Measurements from ENCODE around the gene C14orf180.
A peak's percentile ranks its signal among the peaks of the same experiment; 100 is the strongest.

The C14orf180 gene

GRCh38 chr14:104553166-104554087, 26.1 kb upstream of the C14orf180 start:
- Histone ChIP-seq H3K27me3 (ENCODE audit: insufficient read depth, poor library complexity, severe bottlenecking) (peaks cover 73% of the 10 kb centered on the region), H3K4me3 (ENCODE audit: severe bottlenecking) (no peak overlapping the region), H3K36me3 (ENCODE audit: low read depth) (no peaks in the 10 kb centered on the region), H3K4me1 (ENCODE audit: insufficient read depth, poor library complexity, severe bottlenecking) (no peaks in the 10 kb centered on the region), H3K9me3 (ENCODE audit: severe bottlenecking) (no peaks in the 10 kb centered on the region), H3K27ac (ENCODE audit: poor library complexity, severe bottlenecking) (no peak overlapping the region)
- TF ChIP-seq, protein P1, sequence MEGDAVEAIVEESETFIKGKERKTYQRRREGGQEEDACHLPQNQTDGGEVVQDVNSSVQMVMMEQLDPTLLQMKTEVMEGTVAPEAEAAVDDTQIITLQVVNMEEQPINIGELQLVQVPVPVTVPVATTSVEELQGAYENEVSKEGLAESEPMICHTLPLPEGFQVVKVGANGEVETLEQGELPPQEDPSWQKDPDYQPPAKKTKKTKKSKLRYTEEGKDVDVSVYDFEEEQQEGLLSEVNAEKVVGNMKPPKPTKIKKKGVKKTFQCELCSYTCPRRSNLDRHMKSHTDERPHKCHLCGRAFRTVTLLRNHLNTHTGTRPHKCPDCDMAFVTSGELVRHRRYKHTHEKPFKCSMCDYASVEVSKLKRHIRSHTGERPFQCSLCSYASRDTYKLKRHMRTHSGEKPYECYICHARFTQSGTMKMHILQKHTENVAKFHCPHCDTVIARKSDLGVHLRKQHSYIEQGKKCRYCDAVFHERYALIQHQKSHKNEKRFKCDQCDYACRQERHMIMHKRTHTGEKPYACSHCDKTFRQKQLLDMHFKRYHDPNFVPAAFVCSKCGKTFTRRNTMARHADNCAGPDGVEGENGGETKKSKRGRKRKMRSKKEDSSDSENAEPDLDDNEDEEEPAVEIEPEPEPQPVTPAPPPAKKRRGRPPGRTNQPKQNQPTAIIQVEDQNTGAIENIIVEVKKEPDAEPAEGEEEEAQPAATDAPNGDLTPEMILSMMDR (IDR thresholded peaks at IDR 0.05; ENCODE audit: poor library complexity, severe bottlenecking) = no peak
- ATAC-seq (ENCODE audit: low read depth) (no peak; the same call in 2 of the 3 replicates), DNase-seq (ENCODE audit: low spot score) (peak; percentile 51)

GRCh38 chr14:104554088-104554607, 25.4 kb upstream of the C14orf180 start:
- H3K27me3 ChIP-seq (ENCODE audit: insufficient read depth, poor library complexity, severe bottlenecking) = peaks cover 72% of the 10 kb centered on the region
- H3K4me1 ChIP-seq (ENCODE audit: insufficient read depth, poor library complexity, severe bottlenecking) = no peaks in the 10 kb centered on the region
- no peaks in the 10 kb centered on the region for H3K9me3 ChIP-seq (ENCODE audit: severe bottlenecking)
- ATAC-seq (ENCODE audit: low read depth) = no peak
- H3K4me3 ChIP-seq (ENCODE audit: severe bottlenecking) = no peak overlapping the region
- H3K27ac ChIP-seq (ENCODE audit: poor library complexity, severe bottlenecking) = no peak overlapping the region
- TF ChIP-seq, protein P1 (IDR thresholded peaks at IDR 0.05; ENCODE audit: poor library complexity, severe bottlenecking) = no peak
- DNase-seq (ENCODE audit: low spot score) = peak; percentile 69
- H3K36me3 ChIP-seq (ENCODE audit: low read depth) = no peaks in the 10 kb centered on the region

- no peaks in the 10 kb centered on the region for H3K4me1 ChIP-seq (ENCODE audit: insufficient read depth, poor library complexity, severe bottlenecking)
- H3K9me3 ChIP-seq (ENCODE audit: severe bottlenecking) = no peaks in the 10 kb centered on the region
- ATAC-seq (ENCODE audit: low read depth) (no peak; the same call in 2 of the 3 replicates), DNase-seq (ENCODE audit: low spot score) (peak; percentile 75)
- no peak overlapping the region for H3K27ac ChIP-seq (ENCODE audit: poor library complexity, severe bottlenecking)
- H3K36me3 ChIP-seq (ENCODE audit: low read depth) = no peaks in the 10 kb centered on the region
- no peak overlapping the region for H3K4me3 ChIP-seq (ENCODE audit: severe bottlenecking)
- H3K27me3 ChIP-seq (ENCODE audit: insufficient read depth, poor library complexity, severe bottlenecking) = peaks cover 69% of the 10 kb centered on the region
- TF ChIP-seq, protein P1 (IDR thresholded peaks at IDR 0.05; ENCODE audit: poor library complexity, severe bottlenecking) = no peak
Observed at GRCh38 chr14:104554608-104555429, 24.7 kb upstream of the C14orf180 start.

DNA sequence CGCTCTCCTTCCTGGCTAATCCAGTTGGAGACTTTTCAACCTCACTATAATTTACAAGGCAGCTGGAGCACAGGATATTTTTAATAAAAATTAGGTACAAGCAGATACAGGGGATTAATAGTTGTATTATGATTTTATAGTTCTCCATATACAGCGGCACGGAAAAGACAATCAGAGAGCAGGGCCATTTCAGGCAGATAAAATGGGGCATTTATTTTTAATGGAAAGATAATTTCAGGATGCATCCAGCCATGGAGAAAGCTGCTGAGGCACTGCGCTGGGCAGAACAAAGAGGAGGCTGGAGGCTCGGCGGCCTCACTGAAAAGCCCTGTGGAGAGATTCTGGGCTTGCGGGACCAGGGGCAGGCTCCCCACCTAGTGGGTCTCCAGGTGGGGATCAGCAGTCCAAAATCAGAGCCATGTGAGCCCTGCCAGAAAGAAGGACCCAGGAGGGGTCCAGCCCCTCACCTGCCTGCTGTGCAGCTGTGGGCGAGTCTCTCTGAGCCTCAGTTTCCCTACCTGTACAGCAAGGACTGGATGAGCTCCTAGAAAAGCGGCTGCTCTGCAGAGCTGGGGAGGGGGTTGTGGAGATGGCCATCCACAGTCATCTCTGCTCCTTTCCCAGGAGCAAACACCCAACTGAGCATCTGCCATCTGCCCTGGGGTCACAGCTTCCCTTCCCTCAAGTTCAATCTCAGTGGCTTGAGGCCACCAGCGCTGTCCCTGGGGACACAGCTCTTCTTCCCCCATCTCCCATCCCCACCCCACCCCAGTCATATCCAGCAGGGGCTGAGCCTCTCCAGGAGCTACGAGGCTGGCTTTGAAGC, 23.9 kb upstream of the C14orf180 start:
- H3K4me3 ChIP-seq (ENCODE audit: severe bottlenecking) = no peak overlapping the region
- H3K36me3 ChIP-seq (ENCODE audit: low read depth) = no peaks in the 10 kb centered on the region
- DNase-seq (ENCODE audit: low spot score) (peak; percentile 39), ATAC-seq (ENCODE audit: low read depth) (no peak)
- H3K4me1 ChIP-seq (ENCODE audit: insufficient read depth, poor library complexity, severe bottlenecking) = no peaks in the 10 kb centered on the region
- H3K27ac ChIP-seq (ENCODE audit: poor library complexity, severe bottlenecking) = no peak overlapping the region
- H3K27me3 ChIP-seq (ENCODE audit: insufficient read depth, poor library complexity, severe bottlenecking) = peaks cover 66% of the 10 kb centered on the region
- H3K9me3 ChIP-seq (ENCODE audit: severe bottlenecking) = no peaks in the 10 kb centered on the region
- TF ChIP-seq, protein P1 (IDR thresholded peaks at IDR 0.05; ENCODE audit: poor library complexity, severe bottlenecking) = no peak
